ENCODE measurements around the gene SPI1. TPM values are rescaled to one million over a fixed set of nuclear protein-coding genes. Genes with fewer than 3 reads are reported as not detected.

SPI1 gene
- total RNA-seq, 1 donor from 2014 or later, result not detected

GRCh38 chr11:47305734-47306483 is 72.4 kb downstream of the SPI1 start:
- no peaks in the 10 kb centered on the region for H3K4me1 Mint-ChIP-seq (ENCODE audit: low read depth, unreplicated experiment)
- no peaks in the 10 kb centered on the region for H3K9me3 ChIP-seq (ENCODE audit: insufficient read depth, low read depth, low read length)
- H4K20me1 ChIP-seq (ENCODE audit: insufficient read depth, low read length), result peaks cover 20% of the 10 kb centered on the region
- no peaks in the 10 kb centered on the region for H3K79me2 ChIP-seq (ENCODE audit: insufficient read depth, low read length)
- no peak for DNase-seq (ENCODE audit: low read depth)
- no peak overlapping the region for H2AFZ ChIP-seq (ENCODE audit: low read depth, low read length)
- H3K9me3 Mint-ChIP-seq (ENCODE audit: unreplicated experiment), result peaks cover 9% of the 10 kb centered on the region
- H3K36me3 ChIP-seq (ENCODE audit: insufficient read depth, low read length), result peaks cover 21% of the 10 kb centered on the region
- H3K27me3 Mint-ChIP-seq (ENCODE audit: low read depth, unreplicated experiment), result no peaks in the 10 kb centered on the region
- H3K4me2 ChIP-seq (ENCODE audit: low read length), result no peak overlapping the region
- no peak overlapping the region for H3K27ac ChIP-seq (ENCODE audit: low read depth, low read length)
- H3K4me3 ChIP-seq (ENCODE audit: insufficient read depth, low read depth, low read length), result no peak overlapping the region
- no peak overlapping the region for H3K27ac Mint-ChIP-seq (ENCODE audit: unreplicated experiment)
- no peaks in the 10 kb centered on the region for H3K27me3 ChIP-seq (ENCODE audit: insufficient read depth, low read length)
- TF ChIP-seq, protein P1, sequence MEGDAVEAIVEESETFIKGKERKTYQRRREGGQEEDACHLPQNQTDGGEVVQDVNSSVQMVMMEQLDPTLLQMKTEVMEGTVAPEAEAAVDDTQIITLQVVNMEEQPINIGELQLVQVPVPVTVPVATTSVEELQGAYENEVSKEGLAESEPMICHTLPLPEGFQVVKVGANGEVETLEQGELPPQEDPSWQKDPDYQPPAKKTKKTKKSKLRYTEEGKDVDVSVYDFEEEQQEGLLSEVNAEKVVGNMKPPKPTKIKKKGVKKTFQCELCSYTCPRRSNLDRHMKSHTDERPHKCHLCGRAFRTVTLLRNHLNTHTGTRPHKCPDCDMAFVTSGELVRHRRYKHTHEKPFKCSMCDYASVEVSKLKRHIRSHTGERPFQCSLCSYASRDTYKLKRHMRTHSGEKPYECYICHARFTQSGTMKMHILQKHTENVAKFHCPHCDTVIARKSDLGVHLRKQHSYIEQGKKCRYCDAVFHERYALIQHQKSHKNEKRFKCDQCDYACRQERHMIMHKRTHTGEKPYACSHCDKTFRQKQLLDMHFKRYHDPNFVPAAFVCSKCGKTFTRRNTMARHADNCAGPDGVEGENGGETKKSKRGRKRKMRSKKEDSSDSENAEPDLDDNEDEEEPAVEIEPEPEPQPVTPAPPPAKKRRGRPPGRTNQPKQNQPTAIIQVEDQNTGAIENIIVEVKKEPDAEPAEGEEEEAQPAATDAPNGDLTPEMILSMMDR (IDR thresholded peaks at IDR 0.05; ENCODE audit: insufficient read depth, low read depth, low read length), result no peak
- TF ChIP-seq EZH2 (IDR thresholded peaks at IDR 0.05; ENCODE audit: insufficient read depth, low read length), result no peak
- H3K4me3 Mint-ChIP-seq (ENCODE audit: unreplicated experiment), result no peak overlapping the region
- H3K4me1 ChIP-seq (ENCODE audit: insufficient read depth, low read length), result no peaks in the 10 kb centered on the region
- no peak for FAIRE-seq
- peaks cover 44% of the 10 kb centered on the region for H3K36me3 Mint-ChIP-seq (ENCODE audit: low read depth, unreplicated experiment)
- no peak overlapping the region for H3K9ac ChIP-seq (ENCODE audit: low read length)

Small RNAs within 50 kb of the gene (microRNA-seq; reads per million reads assigned to microRNA genes)
- not detected for gene MIR4487

Other genes starting within 250 kb of the SPI1 start
- gene ARFGAP2, start 201.7 kb downstream of the SPI1 start, total RNA-seq, result 46.3 and 51.0 TPM in 2 replicates
- gene PACSIN3, start 192.1 kb downstream of the SPI1 start, total RNA-seq, result 34.3 and 35.6 TPM in 2 replicates
- 40.0 and 47.0 TPM in 2 replicates for gene DDB2, start 163.6 kb downstream of the SPI1 start, total RNA-seq
- 40.8 and 42.2 TPM in 2 replicates for gene ACP2, start 129.7 kb downstream of the SPI1 start, total RNA-seq
- 9.8 and 11.2 TPM in 2 replicates for gene NR1H3, start 120.6 kb downstream of the SPI1 start, total RNA-seq
- gene MADD, start 108.4 kb downstream of the SPI1 start, total RNA-seq, result 22.9 and 24.1 TPM in 2 replicates
- not detected in 2 replicates for gene MYBPC3, start 25.8 kb downstream of the SPI1 start, total RNA-seq
- 76.6 and 92.7 TPM in 2 replicates for gene SLC39A13, start 30.0 kb upstream of the SPI1 start, total RNA-seq
- gene PSMC3, start 47.9 kb upstream of the SPI1 start, total RNA-seq, result 124 and 130 TPM in 2 replicates
- 0.86 and 0.96 TPM in 2 replicates for gene RAPSN, start 70.6 kb upstream of the SPI1 start, total RNA-seq
- gene CELF1, start 174.6 kb upstream of the SPI1 start, total RNA-seq, result 92.8 and 101 TPM in 2 replicates
- gene PTPMT1, start 187.1 kb upstream of the SPI1 start, total RNA-seq, result 32.4 and 33.9 TPM in 2 replicates
- 11.9 and 12.5 TPM in 2 replicates for gene KBTBD4, start 200.4 kb upstream of the SPI1 start, total RNA-seq
- gene NDUFS3, start 200.5 kb upstream of the SPI1 start, total RNA-seq, result 80.7 and 88.7 TPM in 2 replicates
- gene FAM180B, start 208.1 kb upstream of the SPI1 start, total RNA-seq, result 0.16 TPM in 1 of 2 replicates, not detected in the other
- gene C1QTNF4, start 215.9 kb upstream of the SPI1 start, total RNA-seq, result 0.20 TPM in 1 of 2 replicates, not detected in the other

Measured in astrocyte (in vitro differentiated cells and primary cell).